RPMI7951 (cell line): ENCODE measurements around the gene ALK. TPM values are rescaled to one million over a fixed set of nuclear protein-coding genes. Genes with fewer than 3 reads are reported as not detected.

Experiments
- DNase-seq: peaks from one replicate; pipeline ENCODE4 v3.0.0-alpha.2; 2012; ENCODE audit warnings: low read depth
- total RNA-seq: library from RNA; depleted of rRNA; stranded (reverse); fragments of >200 nt; shearing (Covaris generic); gene quantifications from 2 replicates; pipeline ENCODE4 v1.2.3, GENCODE V29; 2014; rRNA removed

Gene ALK
- total RNA-seq, 1 experiment from 2014 or later = 0.12 TPM

DNA sequence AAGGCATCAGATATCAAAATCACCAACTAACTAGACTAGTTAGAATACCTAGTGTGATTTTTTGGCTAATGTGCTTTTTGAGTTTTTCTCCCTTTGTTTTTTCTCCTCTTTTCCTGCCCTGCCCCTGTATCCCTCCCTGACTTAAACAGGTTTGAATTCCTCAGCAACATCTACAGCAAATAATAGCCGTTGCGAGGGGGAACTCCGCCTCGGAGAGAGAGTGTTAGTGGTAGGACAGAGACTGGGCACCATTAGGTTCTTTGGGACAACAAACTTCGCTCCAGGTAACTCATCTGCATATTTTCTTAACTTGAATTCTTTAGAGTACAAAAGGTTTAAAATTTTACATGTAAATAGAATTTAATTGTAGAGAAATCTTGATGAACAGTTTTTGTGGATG is 761.2 kb downstream of the ALK start:
- DNase-seq = no peak

DNA sequence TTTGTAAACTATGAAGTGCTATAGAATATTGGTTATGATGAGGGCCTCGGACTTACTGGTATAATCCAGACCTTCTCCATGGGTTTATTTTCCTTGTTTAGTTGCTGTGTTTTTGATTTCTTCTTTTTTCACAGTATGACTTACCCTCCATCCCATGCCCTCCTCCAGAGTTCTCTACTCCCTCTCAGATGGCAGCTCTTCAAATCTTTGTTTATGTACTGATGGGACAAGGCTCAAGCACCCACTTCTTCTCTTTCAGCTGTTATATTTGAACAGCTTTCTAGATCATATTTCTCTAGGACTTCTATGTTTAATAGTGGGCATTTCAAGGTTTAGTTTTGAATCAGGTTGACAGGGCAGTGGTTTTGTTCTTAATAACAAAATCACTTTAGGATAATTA is 762.3 kb downstream of the ALK start:
- no peak for DNase-seq

DNA sequence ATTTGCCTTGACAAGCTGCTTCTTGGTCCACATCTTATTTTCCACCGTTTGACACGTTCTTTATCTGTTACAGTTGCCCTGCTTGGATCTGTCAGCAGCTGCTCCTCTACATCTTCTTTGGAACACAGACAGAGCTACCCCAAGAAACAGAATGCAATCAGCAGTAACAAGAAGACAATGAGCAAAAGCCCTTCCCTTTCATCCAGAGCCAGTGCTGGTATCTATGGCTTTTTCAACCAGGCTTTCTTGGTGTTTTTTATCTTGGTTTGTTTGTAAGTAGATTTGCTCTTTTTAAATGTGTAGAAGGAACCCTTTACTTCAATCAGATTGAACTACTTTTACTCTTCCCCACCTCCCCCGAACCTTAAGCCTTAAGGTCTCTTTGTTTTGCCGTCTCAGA is 764.3 kb downstream of the ALK start:
- no peak for DNase-seq

DNA sequence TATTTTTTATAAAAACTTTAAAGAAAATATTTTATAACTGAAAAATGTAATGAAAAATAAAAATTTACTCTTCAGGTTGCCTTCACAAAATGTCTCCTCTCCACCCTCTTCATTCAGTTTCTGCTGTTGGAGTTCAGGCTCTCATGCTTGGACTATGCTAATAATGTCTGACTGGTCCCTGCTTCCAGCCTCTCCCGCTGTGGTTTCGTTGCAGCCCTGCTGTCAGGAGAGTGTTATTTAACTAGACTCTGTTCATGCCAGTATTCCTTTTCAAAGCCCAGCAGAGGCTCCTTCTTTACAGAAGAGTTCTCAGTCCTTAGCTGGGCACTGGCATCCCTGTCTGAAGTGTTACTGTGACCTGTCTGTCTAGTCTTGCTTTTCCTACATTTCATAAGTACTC is 765.8 kb downstream of the ALK start:
- no peak for DNase-seq

DNA sequence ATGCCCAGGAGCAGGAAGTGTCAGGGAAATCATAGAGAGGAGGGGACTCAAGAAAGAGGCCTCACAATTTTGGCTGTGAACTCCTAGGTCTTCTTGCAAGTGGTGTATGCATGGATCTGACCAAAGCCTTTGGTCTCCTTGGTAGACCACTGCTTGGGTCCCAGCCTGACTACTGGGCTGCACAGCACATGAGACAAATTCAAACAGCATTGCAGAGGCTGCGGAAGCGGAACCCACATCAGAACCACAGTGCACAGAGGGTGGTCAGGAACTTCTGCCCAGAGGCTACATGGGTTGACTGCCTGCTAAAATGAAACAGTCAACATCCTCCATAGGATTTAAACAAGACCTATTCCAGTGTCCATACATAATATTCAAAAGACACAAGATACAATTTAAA is 766.8 kb downstream of the ALK start:
- no peak for DNase-seq

DNA sequence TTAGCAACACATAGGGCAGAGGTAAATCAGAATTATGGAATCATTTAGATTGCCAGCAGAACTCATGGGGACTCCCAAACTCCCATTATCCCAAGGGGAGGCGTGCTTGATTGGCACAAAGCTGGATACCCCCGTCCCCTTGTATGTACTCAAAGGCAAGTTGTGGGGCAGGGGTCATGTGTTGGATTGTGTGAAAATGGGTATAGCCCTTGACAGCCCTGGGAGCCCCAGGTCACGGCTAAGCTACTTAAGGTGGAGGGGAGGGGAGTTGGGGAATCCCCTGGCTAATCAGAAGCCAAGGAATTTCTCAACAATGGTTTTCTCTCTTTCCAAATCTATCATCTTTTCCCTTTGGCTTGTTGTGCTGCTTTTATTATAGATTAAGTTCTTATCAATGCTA is 773.4 kb downstream of the ALK start:
- no peak for DNase-seq

DNA sequence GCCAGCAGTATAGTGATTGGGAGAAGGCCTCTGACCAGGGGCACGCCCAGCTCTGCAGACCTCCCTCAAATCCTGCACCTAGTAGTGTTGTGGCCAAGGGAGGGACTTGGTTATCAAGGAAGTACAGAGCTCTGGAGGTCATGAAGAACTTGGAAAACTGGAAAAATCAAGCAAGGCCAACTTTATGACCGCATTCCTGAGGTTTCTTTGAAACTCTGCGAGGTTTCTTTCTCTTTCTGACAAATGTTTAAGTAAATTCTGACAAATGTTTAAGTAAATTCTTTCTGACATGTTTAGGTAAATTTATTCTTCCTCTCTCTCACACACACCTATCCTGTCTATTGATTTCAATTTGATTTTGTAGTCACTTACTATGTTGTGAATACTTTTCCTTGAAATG is 775.2 kb downstream of the ALK start:
- DNase-seq = no peak

DNA sequence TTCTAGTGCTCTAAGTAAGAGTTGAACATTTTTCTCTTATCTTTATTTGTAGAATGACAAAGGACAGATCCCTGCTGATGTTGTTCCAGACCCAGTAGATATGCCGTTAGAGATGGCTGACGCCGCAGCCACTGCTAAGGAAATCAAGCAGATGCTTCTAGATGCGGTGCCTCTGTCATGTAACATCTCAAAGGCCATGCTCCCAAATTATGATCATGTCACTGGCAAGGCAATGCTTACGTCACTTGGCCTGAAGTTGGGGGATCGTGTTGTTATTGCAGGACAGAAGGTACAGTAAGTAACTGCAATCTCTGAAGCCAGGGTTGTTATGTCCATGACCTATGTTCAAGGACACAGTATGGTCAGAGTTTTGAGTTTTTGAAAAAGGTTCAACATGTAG is 777.7 kb downstream of the ALK start:
- no peak for DNase-seq

Other genes starting within 250 kb of the ALK start
- gene YPEL5, start 225.4 kb upstream of the ALK start, total RNA-seq = 47.1 and 64.4 TPM in 2 replicates